WTC11 (cell line): ENCODE measurements around the gene AKTIP. TPM values are rescaled to one million over a fixed set of nuclear protein-coding genes. Genes with fewer than 3 reads are reported as not detected.

ENCODE experiments used
- ATAC-seq: fragments of 200-7000 bp; cut with Tn5 transposase; 2 replicates; pipeline ENCODE4 v1.10.0; 2021; ENCODE audit warnings: mild to moderate bottlenecking, moderate library complexity
- CTCF ChIA-PET: fragments of 300-600 bp; sonication (Branson Sonifier 250); formaldehyde crosslinking; loops from one replicate; lab custom pipeline; 2021; ENCODE audit warnings: antibody characterized with exemption; lab: Charles Lee
- POLR2A ChIA-PET: fragments of 350-600 bp; sonication (Branson Sonifier 250); formaldehyde crosslinking; loops from one replicate; lab custom pipeline; 2021; ENCODE audit warnings: antibody characterized with exemption; lab: Charles Lee
- DNase-seq: peaks from one replicate; pipeline ENCODE4 v3.0.0; 2021; ENCODE audit warnings: low spot score
- H3K27ac Mint-ChIP-seq: 2 replicates; pipeline ENCODE4 v1.8.0; 2021; ENCODE audit warnings: mixed read lengths
- H3K27me3 Mint-ChIP-seq: 2 replicates; pipeline ENCODE4 v1.8.0; 2021; ENCODE audit warnings: low read depth, mild to moderate bottlenecking, moderate library complexity, mixed read lengths
- H3K36me3 Mint-ChIP-seq: 2 replicates; pipeline ENCODE4 v1.8.0; 2021; ENCODE audit warnings: mixed read lengths
- H3K4me1 Mint-ChIP-seq: 2 replicates; pipeline ENCODE4 v1.8.0; 2022; ENCODE audit warnings: mixed read lengths
- H3K4me3 Mint-ChIP-seq: 2 replicates; pipeline ENCODE4 v1.8.0; 2021; ENCODE audit warnings: mild to moderate bottlenecking, moderate library complexity, mixed read lengths
- H3K9me3 Mint-ChIP-seq: 2 replicates; pipeline ENCODE4 v1.8.0; 2021; ENCODE audit warnings: mixed read lengths
- AR ChIP-seq: fragments of 250-450 bp; sonication (Bioruptor Pico); IDR thresholded peaks from 2 replicates; pipeline ENCODE4 v1.9.0; 2021; ENCODE audit warnings: mild to moderate bottlenecking
- ATF6 ChIP-seq: sonication (generic); formaldehyde crosslinking; IDR thresholded peaks from 2 replicates; pipeline ENCODE4 v1.8.1; 2023; ENCODE audit warnings: mild to moderate bottlenecking, missing genetic modification reagents
- CREM ChIP-seq: sonication (generic); formaldehyde crosslinking; IDR thresholded peaks from 2 replicates; pipeline ENCODE4 v1.8.1; 2022; ENCODE audit warnings: mild to moderate bottlenecking, missing genetic modification reagents, moderate library complexity
- E2F1 ChIP-seq: sonication (generic); formaldehyde crosslinking; IDR thresholded peaks from 2 replicates; pipeline ENCODE4 v1.8.0; 2022; ENCODE audit warnings: mild to moderate bottlenecking, missing genetic modification reagents
- E2F5 ChIP-seq: sonication (generic); formaldehyde crosslinking; IDR thresholded peaks from 2 replicates; pipeline ENCODE4 v1.8.1; 2022; ENCODE audit warnings: mild to moderate bottlenecking, moderate library complexity, missing genetic modification reagents
- ELF4 ChIP-seq: sonication (generic); formaldehyde crosslinking; IDR thresholded peaks from 2 replicates; pipeline ENCODE4 v1.8.1; 2022; ENCODE audit warnings: low read depth, mild to moderate bottlenecking, moderate library complexity, missing genetic modification reagents
- GRHL2 ChIP-seq: fragments of 250-450 bp; sonication (Bioruptor Pico); IDR thresholded peaks from 2 replicates; pipeline ENCODE4 v1.8.0; 2022; ENCODE audit warnings: mild to moderate bottlenecking, moderate library complexity; ENCODE audit not compliant: insufficient replicate concordance, severe bottlenecking
- MYBL2 ChIP-seq: sonication (generic); formaldehyde crosslinking; IDR thresholded peaks from 2 replicates; pipeline ENCODE4 v1.8.1; 2023; ENCODE audit warnings: mild to moderate bottlenecking, moderate library complexity, missing genetic modification reagents
- NFE2L1 ChIP-seq: sonication (generic); formaldehyde crosslinking; IDR thresholded peaks from 2 replicates; pipeline ENCODE4 v1.8.1; 2023; ENCODE audit warnings: missing genetic modification reagents
- OVOL2 ChIP-seq: fragments of 250-450 bp; sonication (Bioruptor Pico); IDR thresholded peaks from 2 replicates; pipeline ENCODE4 v1.9.0; 2021; ENCODE audit warnings: mild to moderate bottlenecking, borderline replicate concordance
- PRRX2 ChIP-seq: fragments of 250-450 bp; sonication (Bioruptor Pico); IDR thresholded peaks from 2 replicates; pipeline ENCODE4 v1.8.0; 2021; ENCODE audit warnings: mild to moderate bottlenecking
- STAT6 ChIP-seq: sonication (generic); formaldehyde crosslinking; conservative IDR thresholded peaks from 2 replicates; pipeline ENCODE4 v1.8.1; 2023; ENCODE audit warnings: mild to moderate bottlenecking, low read depth, missing genetic modification reagents, moderate library complexity
- USF1 ChIP-seq: sonication (generic); formaldehyde crosslinking; IDR thresholded peaks from 2 replicates; pipeline ENCODE4 v1.8.0; 2022; ENCODE audit warnings: mild to moderate bottlenecking, missing genetic modification reagents
- ZNF219 ChIP-seq: sonication (generic); formaldehyde crosslinking; IDR thresholded peaks from 2 replicates; pipeline ENCODE4 v1.8.0; 2023; ENCODE audit warnings: missing genetic modification reagents, mild to moderate bottlenecking, borderline replicate concordance
- ZNF423 ChIP-seq: fragments of 250-450 bp; sonication (Bioruptor Pico); IDR thresholded peaks from 2 replicates; pipeline ENCODE4 v2.1.2; 2022; ENCODE audit warnings: mild to moderate bottlenecking, moderate library complexity
- ZNF512 ChIP-seq: sonication (generic); formaldehyde crosslinking; IDR thresholded peaks from 2 replicates; pipeline ENCODE4 v1.8.1; 2022; ENCODE audit warnings: missing genetic modification reagents, borderline replicate concordance
- ZNF671 ChIP-seq: fragments of 250-450 bp; sonication (Bioruptor Pico); IDR thresholded peaks from 2 replicates; pipeline ENCODE4 v1.8.0; 2021; ENCODE audit warnings: mild to moderate bottlenecking
- total RNA-seq: library from RNA; stranded (reverse); gene quantifications from 3 replicates; pipeline ENCODE4 v1.2.3, GENCODE V29; 2021
- TF ChIP-seq, protein P1 (sequence below): fragments of 250-450 bp; sonication (Bioruptor Pico); IDR thresholded peaks from 2 replicates; pipeline ENCODE4 v1.9.0; 2021; ENCODE audit warnings: mild to moderate bottlenecking
- TF ChIP-seq, protein P2 (sequence below): sonication (generic); formaldehyde crosslinking; IDR thresholded peaks from 2 replicates; pipeline ENCODE4 v1.8.1; 2022; ENCODE audit warnings: low read depth, mild to moderate bottlenecking, moderate library complexity, missing genetic modification reagents, borderline replicate concordance
- TF ChIP-seq, protein P3 (sequence below): fragments of 200-600 bp; IDR thresholded peaks from 2 replicates; pipeline ENCODE4 v1.8.0; 2022; ENCODE audit warnings: antibody characterized with exemption

Gene AKTIP
- total RNA-seq, 1 experiment from 2014 or later, result 19.9 TPM

DNA sequence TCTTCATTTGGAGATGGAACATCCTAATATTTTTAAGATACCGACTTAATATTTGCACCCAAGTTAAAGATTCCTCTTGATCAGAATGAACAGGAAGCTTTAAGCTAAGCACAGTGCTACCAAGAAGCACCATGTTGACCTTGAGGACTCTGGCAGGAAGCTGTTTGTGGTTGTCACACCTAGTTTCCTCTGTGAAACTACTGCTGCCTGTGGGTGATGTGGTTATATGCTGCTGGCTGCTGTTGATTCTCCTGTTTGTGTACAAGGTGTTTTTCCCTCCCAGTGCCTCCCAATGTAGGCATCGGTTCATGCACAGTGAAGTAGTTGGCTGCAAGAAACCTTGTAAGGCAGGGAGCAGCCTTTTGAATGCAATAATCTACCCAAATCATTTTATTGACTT, 45.3 kb downstream of the AKTIP start (continued):
- TF ChIP-seq E2F1 (CRISPR knock-in tag) (no peak), ELF4 (CRISPR knock-in tag) (no peak)
- TF ChIP-seq, all 79 proteins: peak for 0

GRCh38 chr16:53456625-53457024, 46.4 kb downstream of the AKTIP start:
- no peaks in the 10 kb centered on the region for H3K9me3 Mint-ChIP-seq
- H3K36me3 Mint-ChIP-seq, result peaks cover 56% of the 10 kb centered on the region
- no peak overlapping the region for H3K27ac Mint-ChIP-seq
- POLR2A ChIA-PET, result interaction anchor here (0.6 kb wide), 1 partner anchor 424 kb away, joined by 3 read pairs; no protein-coding TSS in a partner anchor
- DNase-seq, result no peak
- no peak overlapping the region for H3K4me3 Mint-ChIP-seq
- H3K4me1 Mint-ChIP-seq, result no peaks in the 10 kb centered on the region; the same call in 1 of the 2 replicates
- no peaks in the 10 kb centered on the region for H3K27me3 Mint-ChIP-seq
- ATAC-seq, result no peak
- no peak for TF ChIP-seq E2F5
- no peak for TF ChIP-seq AR
- no peak for TF ChIP-seq GRHL2 (CRISPR knock-in tag)
- no peak for TF ChIP-seq MYBL2 (CRISPR knock-in tag)
- TF ChIP-seq CREM (CRISPR knock-in tag), result no peak
- TF ChIP-seq STAT6 (CRISPR knock-in tag), result no peak
- TF ChIP-seq PRRX2 (CRISPR knock-in tag), result no peak
- no peak for TF ChIP-seq OVOL2 (CRISPR knock-in tag)
- TF ChIP-seq, protein P1, sequence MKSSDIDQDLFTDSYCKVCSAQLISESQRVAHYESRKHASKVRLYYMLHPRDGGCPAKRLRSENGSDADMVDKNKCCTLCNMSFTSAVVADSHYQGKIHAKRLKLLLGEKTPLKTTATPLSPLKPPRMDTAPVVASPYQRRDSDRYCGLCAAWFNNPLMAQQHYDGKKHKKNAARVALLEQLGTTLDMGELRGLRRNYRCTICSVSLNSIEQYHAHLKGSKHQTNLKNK, result no peak
- TF ChIP-seq ZNF512 (CRISPR knock-in tag), result no peak
- no peak for TF ChIP-seq ELF4 (CRISPR knock-in tag)
- TF ChIP-seq, protein P2, sequence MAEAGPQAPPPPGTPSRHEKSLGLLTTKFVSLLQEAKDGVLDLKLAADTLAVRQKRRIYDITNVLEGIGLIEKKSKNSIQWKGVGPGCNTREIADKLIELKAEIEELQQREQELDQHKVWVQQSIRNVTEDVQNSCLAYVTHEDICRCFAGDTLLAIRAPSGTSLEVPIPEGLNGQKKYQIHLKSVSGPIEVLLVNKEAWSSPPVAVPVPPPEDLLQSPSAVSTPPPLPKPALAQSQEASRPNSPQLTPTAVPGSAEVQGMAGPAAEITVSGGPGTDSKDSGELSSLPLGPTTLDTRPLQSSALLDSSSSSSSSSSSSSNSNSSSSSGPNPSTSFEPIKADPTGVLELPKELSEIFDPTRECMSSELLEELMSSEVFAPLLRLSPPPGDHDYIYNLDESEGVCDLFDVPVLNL (CRISPR knock-in tag), result no peak
- no peak for TF ChIP-seq ZNF671 (CRISPR knock-in tag)
- no peak for TF ChIP-seq ATF6
- TF ChIP-seq, protein P3, sequence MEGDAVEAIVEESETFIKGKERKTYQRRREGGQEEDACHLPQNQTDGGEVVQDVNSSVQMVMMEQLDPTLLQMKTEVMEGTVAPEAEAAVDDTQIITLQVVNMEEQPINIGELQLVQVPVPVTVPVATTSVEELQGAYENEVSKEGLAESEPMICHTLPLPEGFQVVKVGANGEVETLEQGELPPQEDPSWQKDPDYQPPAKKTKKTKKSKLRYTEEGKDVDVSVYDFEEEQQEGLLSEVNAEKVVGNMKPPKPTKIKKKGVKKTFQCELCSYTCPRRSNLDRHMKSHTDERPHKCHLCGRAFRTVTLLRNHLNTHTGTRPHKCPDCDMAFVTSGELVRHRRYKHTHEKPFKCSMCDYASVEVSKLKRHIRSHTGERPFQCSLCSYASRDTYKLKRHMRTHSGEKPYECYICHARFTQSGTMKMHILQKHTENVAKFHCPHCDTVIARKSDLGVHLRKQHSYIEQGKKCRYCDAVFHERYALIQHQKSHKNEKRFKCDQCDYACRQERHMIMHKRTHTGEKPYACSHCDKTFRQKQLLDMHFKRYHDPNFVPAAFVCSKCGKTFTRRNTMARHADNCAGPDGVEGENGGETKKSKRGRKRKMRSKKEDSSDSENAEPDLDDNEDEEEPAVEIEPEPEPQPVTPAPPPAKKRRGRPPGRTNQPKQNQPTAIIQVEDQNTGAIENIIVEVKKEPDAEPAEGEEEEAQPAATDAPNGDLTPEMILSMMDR, result no peak
- no peak for TF ChIP-seq ZNF423 (CRISPR knock-in tag)
- no peak for TF ChIP-seq ZNF219 (CRISPR knock-in tag)
- no peak for TF ChIP-seq NFE2L1 (CRISPR knock-in tag)
- no peak for TF ChIP-seq USF1 (CRISPR knock-in tag)
- CTCF ChIA-PET, result interaction anchor here (0.6 kb wide), 1 partner anchor 45 kb away, joined by 3 read pairs; no protein-coding TSS in a partner anchor
